SK-N-SH (cell line): Measurements from ENCODE around the gene TFCP2L1. TPM values are rescaled to one million over a fixed set of nuclear protein-coding genes. Genes with fewer than 3 reads are reported as not detected.

ENCODE experiments used
- CTCF ChIA-PET: fragments of 300-600, 350-600 bp; formaldehyde crosslinking; extraction: SDS; loops from one replicate; lab custom pipeline; 2021; lab: Yijun Ruan, JAX
- POLR2A ChIA-PET: fragments of 350-600 bp; sonication (Branson Sonifier 250); formaldehyde crosslinking; extraction: SDS; loops from one replicate; lab custom pipeline; 2020; ENCODE audit warnings: antibody characterized with exemption, inconsistent platforms; lab: Yijun Ruan, JAX
- DNase-seq: peaks from one replicate; pipeline ENCODE4 v3.0.0; 2012
- H2AFZ ChIP-seq: fragments of 200-600 bp; sonication (generic); 2 replicates; pipeline ENCODE4 v1.8.1; 2016; ENCODE audit warnings: antibody characterized with exemption, mild to moderate bottlenecking, low read depth
- H3F3A ChIP-seq: fragments of 200-600 bp; sonication (generic); replicated peaks from 2 replicates; pipeline ENCODE3; 2016; ENCODE audit warnings: antibody characterized with exemption, mild to moderate bottlenecking; ENCODE audit not compliant: insufficient read depth
- H3K27ac ChIP-seq, 2 experiments: fragments of 200-500 bp in 1 of 2; fragments of 200-600 bp in 1 of 2; sonication (Bioruptor generic) in 1 of 2; sonication (generic), shearing (Covaris generic) in 1 of 2; 2 replicates each; pipeline versions ENCODE4 v1.5.1 to v1.6.1; 2014 to 2016; ENCODE audit warnings: low read depth in 2 of 2, inconsistent platforms in 1 of 2, low read length in 1 of 2, mild to moderate bottlenecking in 1 of 2, mixed read lengths in 1 of 2
- H3K27me3 ChIP-seq: fragments of 200-600 bp; sonication (generic), shearing (Covaris generic); 2 replicates; pipeline ENCODE4 v1.6.1; 2016; ENCODE audit warnings: mixed run types; ENCODE audit not compliant: insufficient read depth
- H3K36me3 ChIP-seq, 2 experiments: fragments of 200-500 bp in 1 of 2; fragments of 200-600 bp in 1 of 2; sonication (Bioruptor generic) in 1 of 2; sonication (generic) in 1 of 2; replicated peaks in 1 of 2; 2 replicates each; pipeline versions ENCODE3 to v1.5.1; 2014 to 2016; ENCODE audit warnings: low read length in 1 of 2, mild to moderate bottlenecking in 1 of 2; ENCODE audit not compliant: insufficient read depth in 2 of 2, control insufficient read depth in 1 of 2
- H3K4me1 ChIP-seq, 2 experiments: fragments of 200-500 bp in 1 of 2; fragments of 200-600 bp in 1 of 2; sonication (Bioruptor generic) in 1 of 2; sonication (generic), shearing (Covaris generic) in 1 of 2; 2 replicates each; pipeline versions ENCODE4 v1.5.1 to v1.6.1; 2014 to 2016; ENCODE audit warnings: low read depth in 1 of 2, low read length in 1 of 2, mixed run types in 1 of 2; ENCODE audit not compliant: insufficient read depth in 2 of 2, control insufficient read depth in 1 of 2
- H3K4me2 ChIP-seq: fragments of 200-600 bp; sonication (generic), shearing (Covaris generic); 2 replicates; pipeline ENCODE4 v1.6.1; 2017; ENCODE audit warnings: mixed run types
- H3K4me3 ChIP-seq, 2 experiments: fragments of 200-500 bp in 1 of 2; fragments of 200-600 bp in 1 of 2; sonication (Bioruptor generic) in 1 of 2; sonication (generic), shearing (Covaris generic) in 1 of 2; 2 replicates each; pipeline versions ENCODE4 v1.5.1 to v1.8.1; 2014 to 2016; ENCODE audit warnings: low read depth in 2 of 2, inconsistent platforms in 1 of 2, low read length in 1 of 2, mild to moderate bottlenecking in 1 of 2, mixed read lengths in 1 of 2, moderate library complexity in 1 of 2
- H3K79me2 ChIP-seq: fragments of 200-600 bp; sonication (generic); 2 replicates; pipeline ENCODE4 v1.8.1; 2017; ENCODE audit warnings: mild to moderate bottlenecking; ENCODE audit not compliant: insufficient read depth
- H3K9ac ChIP-seq: fragments of 200-600 bp; sonication (generic); 2 replicates; pipeline ENCODE4 v1.6.1; 2017; ENCODE audit warnings: mixed run types
- H3K9me2 ChIP-seq: fragments of 200-600 bp; sonication (generic); 2 replicates; pipeline ENCODE4 v1.6.1; 2017; ENCODE audit warnings: mixed run types
- H3K9me3 ChIP-seq: fragments of 200-600 bp; sonication (generic); 2 replicates; pipeline ENCODE4 v1.6.1; 2017; ENCODE audit warnings: mixed run types, mild to moderate bottlenecking, moderate library complexity
- H4K20me1 ChIP-seq: fragments of 200-600 bp; sonication (generic); 2 replicates; pipeline ENCODE4 v1.6.1; 2017; ENCODE audit warnings: mild to moderate bottlenecking, mixed run types; ENCODE audit not compliant: insufficient read depth
- MXI1 ChIP-seq: IDR thresholded peaks from 2 replicates; pipeline ENCODE4 v1.6.1; 2012; ENCODE audit warnings: mild to moderate bottlenecking, low read depth, low read length, improper control_type of control experiment
- RFX5 ChIP-seq: IDR thresholded peaks from 2 replicates; pipeline ENCODE4 v1.6.1; 2012; ENCODE audit warnings: mild to moderate bottlenecking, improper control_type of control experiment, low read length
- TAF1 ChIP-seq: IDR thresholded peaks from 2 replicates; pipeline ENCODE4 v1.6.1; 2012; ENCODE audit warnings: low read depth, mild to moderate bottlenecking, low read length, moderate library complexity, borderline replicate concordance
- YY1 ChIP-seq: IDR thresholded peaks from 2 replicates; pipeline ENCODE4 v1.4.0; 2012; ENCODE audit warnings: low read depth, mild to moderate bottlenecking
- WGBS: methylation state at CpG from one replicate; pipeline ENCODE4 v1.1.6; 2017; ENCODE audit warnings: low lambda C conversion rate; 5-methylcytosine and 5-hydroxymethylcytosine counted together
- polyA plus RNA-seq, 3 experiments: library from polyadenylated mRNA; depleted of rRNA; stranded (reverse); fragments of >200 nt; gene quantifications; 2 replicates each; pipeline ENCODE4 v1.2.3, GENCODE V29; 2012
- TF ChIP-seq, protein P1 (sequence below): IDR thresholded peaks from 2 replicates; pipeline ENCODE4; 2012
- TF ChIP-seq, protein P2 (sequence below): IDR thresholded peaks from 2 replicates; pipeline ENCODE4 v1.6.1; 2012; ENCODE audit warnings: mild to moderate bottlenecking, low read depth, low read length, moderate library complexity

The TFCP2L1 gene
- polyA plus RNA-seq, 1 of the 3 experiments (the other 2 are of a cell fraction): not detected

DNA sequence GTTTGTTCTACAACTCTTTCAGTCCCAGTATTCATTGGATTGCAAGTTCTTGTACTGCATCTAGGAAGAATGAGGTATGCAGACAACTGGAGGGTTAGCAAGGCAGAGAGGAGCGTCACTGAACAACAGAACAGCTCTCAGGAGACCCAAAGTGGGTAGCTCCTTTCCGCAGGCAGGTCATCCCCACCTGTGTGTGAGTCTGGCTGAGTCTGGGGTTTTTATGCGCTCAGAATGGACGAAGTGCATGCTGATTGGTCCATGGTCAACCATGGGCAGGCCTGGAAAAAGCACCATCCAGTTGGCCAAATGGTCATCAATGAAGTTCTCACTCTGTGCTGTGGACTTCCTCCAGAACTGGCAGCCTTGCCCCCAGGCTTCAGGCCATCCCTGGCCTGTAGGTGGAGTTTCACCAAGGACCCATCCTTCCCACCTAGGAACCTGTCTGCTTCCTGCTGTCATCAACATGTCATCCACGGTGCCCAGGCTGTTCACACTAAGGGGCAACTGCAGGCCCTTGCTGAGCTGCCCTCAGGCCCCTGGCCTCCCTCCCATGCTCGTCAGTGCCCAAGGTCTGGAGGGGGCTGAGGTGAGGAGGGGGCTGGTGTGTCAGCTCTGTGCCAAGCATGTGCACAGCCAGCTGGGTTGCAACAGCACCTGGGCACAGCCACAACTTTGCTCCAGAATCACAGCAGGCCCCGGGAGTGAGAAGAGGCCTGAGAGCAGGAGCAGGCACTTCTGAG lies 11.1 kb upstream of the TFCP2L1 start:
- 47% methylated on average over 5 of the region's 7 CpGs for WGBS
- no peaks in the 10 kb centered on the region for H3K9me3 ChIP-seq
- H3F3A ChIP-seq: no peaks in the 10 kb centered on the region
- no peak overlapping the region for H3K9ac ChIP-seq
- H3K4me3 ChIP-seq: no peak overlapping the region
- H3K27ac ChIP-seq: no peak overlapping the region
- no peak for DNase-seq
- ChIA-PET CTCF (interaction anchor here (0.8 to 3.1 kb wide), 10 partner anchors 9 to 201 kb away, joined by 3 to 15 read pairs (median 4); no protein-coding TSS in a partner anchor), POLR2A (no interaction called here)
- no peaks in the 10 kb centered on the region for H3K9me2 ChIP-seq
- TF ChIP-seq YY1 (no peak), RFX5 (no peak), TAF1 (no peak)
- TF ChIP-seq, protein P1, sequence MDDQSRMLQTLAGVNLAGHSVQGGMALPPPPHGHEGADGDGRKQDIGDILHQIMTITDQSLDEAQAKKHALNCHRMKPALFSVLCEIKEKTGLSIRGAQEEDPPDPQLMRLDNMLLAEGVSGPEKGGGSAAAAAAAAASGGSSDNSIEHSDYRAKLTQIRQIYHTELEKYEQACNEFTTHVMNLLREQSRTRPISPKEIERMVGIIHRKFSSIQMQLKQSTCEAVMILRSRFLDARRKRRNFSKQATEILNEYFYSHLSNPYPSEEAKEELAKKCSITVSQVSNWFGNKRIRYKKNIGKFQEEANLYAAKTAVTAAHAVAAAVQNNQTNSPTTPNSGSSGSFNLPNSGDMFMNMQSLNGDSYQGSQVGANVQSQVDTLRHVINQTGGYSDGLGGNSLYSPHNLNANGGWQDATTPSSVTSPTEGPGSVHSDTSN: no peak
- H3K79me2 ChIP-seq: no peaks in the 10 kb centered on the region
- no peak overlapping the region for H3K4me2 ChIP-seq
- 0 out of 2 replicates have a peak, but pooled peaks cover 3% of the 10 kb centered on the region for H3K27me3 ChIP-seq
- no peaks in the 10 kb centered on the region for H3K4me1 ChIP-seq
- no peaks in the 10 kb centered on the region for H3K36me3 ChIP-seq
- H2AFZ ChIP-seq: no peak overlapping the region
- H4K20me1 ChIP-seq: no peaks in the 10 kb centered on the region

DNA sequence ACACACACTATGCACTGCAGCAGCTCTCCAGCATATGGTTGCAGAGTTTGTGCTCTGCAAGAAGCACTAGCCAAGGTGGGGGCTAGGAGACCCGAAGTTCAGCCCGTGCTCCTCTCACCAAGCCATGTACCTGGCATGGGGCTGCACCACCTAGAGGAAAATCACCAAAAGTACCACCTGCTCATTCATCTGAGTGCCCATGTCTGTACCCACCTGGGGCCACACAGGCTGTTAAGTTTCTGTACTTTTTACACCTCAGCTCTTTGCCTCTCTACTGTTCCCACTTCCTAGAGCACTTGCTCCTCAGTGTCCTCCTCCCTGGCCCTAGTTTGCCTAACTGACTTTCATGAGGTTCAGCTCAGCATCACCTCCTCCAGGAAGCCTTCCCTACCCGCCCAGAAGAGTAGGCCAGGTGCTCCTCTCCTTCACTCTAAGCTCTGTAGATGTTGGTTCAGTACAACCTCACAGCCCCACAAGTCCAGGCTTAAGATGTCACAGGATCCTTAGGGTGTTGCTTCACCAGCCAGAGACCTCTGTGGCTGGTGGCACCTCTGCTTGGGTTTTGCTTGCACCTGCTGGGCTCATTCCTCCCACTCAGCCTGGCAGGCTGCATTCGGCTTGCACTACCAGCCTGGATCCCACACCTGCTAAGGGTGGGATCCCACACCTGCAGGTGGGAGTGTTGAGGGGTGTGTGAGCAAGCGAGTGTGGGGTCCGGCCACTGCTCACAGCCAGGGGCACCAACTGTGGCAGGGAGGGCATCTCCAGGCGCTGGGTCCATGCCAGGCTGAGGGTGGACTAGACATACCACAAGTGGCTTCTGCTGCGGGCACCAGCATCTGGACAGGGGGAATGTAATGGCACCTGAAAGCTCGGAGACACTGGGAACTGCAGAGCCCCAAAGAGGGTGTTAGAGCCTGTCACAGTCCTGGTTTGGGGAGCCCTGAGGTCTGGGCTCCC lies 10.2 kb upstream of the TFCP2L1 start:
- Histone ChIP-seq H3K36me3 (no peaks in the 10 kb centered on the region), H2AFZ (no peak overlapping the region), H3K9me2 (no peaks in the 10 kb centered on the region), H3K4me2 (no peak overlapping the region), H3F3A (no peaks in the 10 kb centered on the region)
- no peak for DNase-seq
- WGBS: 1% methylated on average over 4 of the region's 9 CpGs
- CTCF ChIA-PET: interaction anchor here (0.6 to 3.1 kb wide), 3 partner anchors 22 to 211 kb away, joined by 3 to 9 read pairs (median 3); no protein-coding TSS in a partner anchor
- POLR2A ChIA-PET: no interaction called here
- TF ChIP-seq, protein P2, sequence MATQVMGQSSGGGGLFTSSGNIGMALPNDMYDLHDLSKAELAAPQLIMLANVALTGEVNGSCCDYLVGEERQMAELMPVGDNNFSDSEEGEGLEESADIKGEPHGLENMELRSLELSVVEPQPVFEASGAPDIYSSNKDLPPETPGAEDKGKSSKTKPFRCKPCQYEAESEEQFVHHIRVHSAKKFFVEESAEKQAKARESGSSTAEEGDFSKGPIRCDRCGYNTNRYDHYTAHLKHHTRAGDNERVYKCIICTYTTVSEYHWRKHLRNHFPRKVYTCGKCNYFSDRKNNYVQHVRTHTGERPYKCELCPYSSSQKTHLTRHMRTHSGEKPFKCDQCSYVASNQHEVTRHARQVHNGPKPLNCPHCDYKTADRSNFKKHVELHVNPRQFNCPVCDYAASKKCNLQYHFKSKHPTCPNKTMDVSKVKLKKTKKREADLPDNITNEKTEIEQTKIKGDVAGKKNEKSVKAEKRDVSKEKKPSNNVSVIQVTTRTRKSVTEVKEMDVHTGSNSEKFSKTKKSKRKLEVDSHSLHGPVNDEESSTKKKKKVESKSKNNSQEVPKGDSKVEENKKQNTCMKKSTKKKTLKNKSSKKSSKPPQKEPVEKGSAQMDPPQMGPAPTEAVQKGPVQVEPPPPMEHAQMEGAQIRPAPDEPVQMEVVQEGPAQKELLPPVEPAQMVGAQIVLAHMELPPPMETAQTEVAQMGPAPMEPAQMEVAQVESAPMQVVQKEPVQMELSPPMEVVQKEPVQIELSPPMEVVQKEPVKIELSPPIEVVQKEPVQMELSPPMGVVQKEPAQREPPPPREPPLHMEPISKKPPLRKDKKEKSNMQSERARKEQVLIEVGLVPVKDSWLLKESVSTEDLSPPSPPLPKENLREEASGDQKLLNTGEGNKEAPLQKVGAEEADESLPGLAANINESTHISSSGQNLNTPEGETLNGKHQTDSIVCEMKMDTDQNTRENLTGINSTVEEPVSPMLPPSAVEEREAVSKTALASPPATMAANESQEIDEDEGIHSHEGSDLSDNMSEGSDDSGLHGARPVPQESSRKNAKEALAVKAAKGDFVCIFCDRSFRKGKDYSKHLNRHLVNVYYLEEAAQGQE: no peak
- no peak for TF ChIP-seq MXI1
- TF ChIP-seq, all 33 proteins: peak for 0
- Histone ChIP-seq H3K9me3 (no peaks in the 10 kb centered on the region), H3K4me3 (no peak overlapping the region), H3K9ac (no peak overlapping the region), H4K20me1 (no peaks in the 10 kb centered on the region), H3K27ac (no peak overlapping the region), H3K27me3 (no peaks in the 10 kb centered on the region), H3K79me2 (no peaks in the 10 kb centered on the region), H3K4me1 (no peaks in the 10 kb centered on the region)
